GM12865 (cell line): ENCODE measurements around the gene VPS13D.
"Not testable (repeated sequence)": the region's sequence is repeated elsewhere in the genome, so short reads cannot be mapped to it uniquely, and the experiment has no call there.

Experiments
- DNase-seq: peaks from one replicate; pipeline ENCODE4 v3.0.0; 2010; ENCODE audit warnings: low read depth
- H3K4me3 ChIP-seq: 2 replicates; pipeline ENCODE4 v1.5.1; 2011; ENCODE audit warnings: mild to moderate bottlenecking, low read depth, low read length, control low read depth
- TF ChIP-seq, protein P1 (sequence below): IDR thresholded peaks from 2 replicates; pipeline ENCODE4 v1.5.1; 2011; ENCODE audit warnings: low read length, control low read depth, low read depth, inconsistent platforms; ENCODE audit not compliant: insufficient read depth; ENCODE audit errors: missing control alignments

Gene VPS13D

DNA sequence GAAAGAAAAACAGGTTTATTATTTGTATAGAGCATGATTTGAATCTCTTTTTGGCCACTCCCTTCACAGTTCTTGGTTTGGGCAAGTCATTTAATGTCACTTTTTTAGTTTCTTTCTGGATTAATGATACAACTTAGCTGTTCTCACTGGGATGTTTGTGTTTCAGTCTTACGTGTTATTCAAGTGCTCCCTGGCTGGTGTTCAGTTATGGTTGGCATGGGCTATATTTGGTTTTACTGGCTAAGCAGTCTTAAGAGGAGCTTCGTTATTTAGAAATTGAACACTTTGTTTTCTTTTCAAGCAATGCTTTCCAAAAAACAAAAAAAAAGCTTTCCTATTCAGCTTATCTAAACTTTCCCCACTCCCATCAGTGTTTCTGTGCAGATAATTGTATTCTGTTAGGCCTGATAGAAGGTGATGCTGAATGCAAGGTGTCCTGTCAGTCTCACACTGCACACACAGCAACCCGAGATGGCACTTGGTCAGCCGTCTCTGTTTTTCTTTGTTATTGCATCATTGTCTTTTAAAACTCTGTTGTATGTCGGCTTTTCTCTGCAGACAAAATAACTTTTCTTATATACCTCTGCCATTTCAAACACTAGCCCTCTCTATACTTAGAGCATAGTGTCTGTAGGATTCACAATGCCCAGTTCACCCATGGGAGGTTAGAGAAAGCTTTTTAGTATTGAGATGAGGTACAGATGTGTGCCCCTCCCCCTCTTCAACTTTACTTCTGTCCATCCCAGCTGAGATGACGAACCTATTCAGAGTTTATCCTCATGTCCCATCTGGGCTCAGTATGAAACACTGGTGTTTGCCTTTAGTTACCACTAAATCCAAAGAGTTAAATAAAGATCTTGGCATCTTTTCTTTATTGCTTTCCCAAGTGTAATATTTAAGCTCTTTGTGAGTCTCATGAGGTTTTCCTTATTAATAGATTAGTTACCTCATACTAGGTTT is 80.2 kb downstream of the VPS13D start:
- TF ChIP-seq, protein P1, sequence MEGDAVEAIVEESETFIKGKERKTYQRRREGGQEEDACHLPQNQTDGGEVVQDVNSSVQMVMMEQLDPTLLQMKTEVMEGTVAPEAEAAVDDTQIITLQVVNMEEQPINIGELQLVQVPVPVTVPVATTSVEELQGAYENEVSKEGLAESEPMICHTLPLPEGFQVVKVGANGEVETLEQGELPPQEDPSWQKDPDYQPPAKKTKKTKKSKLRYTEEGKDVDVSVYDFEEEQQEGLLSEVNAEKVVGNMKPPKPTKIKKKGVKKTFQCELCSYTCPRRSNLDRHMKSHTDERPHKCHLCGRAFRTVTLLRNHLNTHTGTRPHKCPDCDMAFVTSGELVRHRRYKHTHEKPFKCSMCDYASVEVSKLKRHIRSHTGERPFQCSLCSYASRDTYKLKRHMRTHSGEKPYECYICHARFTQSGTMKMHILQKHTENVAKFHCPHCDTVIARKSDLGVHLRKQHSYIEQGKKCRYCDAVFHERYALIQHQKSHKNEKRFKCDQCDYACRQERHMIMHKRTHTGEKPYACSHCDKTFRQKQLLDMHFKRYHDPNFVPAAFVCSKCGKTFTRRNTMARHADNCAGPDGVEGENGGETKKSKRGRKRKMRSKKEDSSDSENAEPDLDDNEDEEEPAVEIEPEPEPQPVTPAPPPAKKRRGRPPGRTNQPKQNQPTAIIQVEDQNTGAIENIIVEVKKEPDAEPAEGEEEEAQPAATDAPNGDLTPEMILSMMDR: no peak
- DNase-seq: no peak
- no peak overlapping the region for H3K4me3 ChIP-seq

DNA sequence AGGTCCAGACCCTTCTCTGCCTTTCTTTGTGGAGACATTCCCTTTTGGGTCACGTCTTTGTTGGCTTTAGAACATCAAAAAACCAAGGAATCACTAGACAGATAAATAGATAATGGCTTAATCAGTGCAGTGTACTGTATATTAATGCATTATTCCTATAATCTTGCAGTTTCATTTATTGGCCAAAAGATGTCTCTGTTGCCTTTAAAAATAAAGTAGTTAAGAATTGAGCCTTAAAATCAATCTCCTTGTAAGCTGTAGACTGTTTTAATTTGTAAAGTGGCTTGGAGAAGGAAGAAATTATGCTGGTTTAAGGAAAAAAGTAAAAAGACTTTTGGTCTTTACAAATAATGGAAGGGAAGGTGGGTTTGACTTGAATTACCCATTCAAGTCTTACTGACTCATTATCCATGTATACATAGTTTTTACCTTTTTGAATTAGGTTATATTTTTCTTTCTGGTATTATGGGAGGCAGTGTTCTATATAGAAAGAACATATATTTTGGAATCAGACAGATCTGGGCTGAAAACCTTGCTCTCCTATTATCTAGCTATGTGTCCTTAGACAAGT is 84.6 kb downstream of the VPS13D start:
- DNase-seq: no peak
- TF ChIP-seq, protein P1: peak; percentile 35
- no peak overlapping the region for H3K4me3 ChIP-seq

DNA sequence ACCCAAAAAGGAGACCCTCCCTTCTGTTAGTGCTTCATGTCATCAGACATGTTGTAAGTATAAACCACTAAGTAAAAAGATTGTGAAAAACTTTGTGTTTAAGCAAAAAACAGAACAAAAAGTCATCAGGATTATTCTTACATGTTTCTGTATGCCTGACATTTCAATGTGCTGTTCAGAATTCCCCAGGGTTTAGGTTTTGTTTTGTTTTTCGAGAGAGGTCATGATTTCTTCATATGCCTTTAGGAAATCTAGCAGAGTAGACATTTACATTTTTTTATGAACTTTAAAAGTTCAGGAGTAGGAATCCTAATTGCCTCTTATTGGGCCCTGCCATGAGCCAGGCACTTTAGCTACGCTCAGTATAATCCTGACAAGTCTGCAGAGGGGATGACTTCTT is 85.3 kb downstream of the VPS13D start:
- DNase-seq: no peak
- H3K4me3 ChIP-seq: no peak overlapping the region
- TF ChIP-seq, protein P1: no peak

DNA sequence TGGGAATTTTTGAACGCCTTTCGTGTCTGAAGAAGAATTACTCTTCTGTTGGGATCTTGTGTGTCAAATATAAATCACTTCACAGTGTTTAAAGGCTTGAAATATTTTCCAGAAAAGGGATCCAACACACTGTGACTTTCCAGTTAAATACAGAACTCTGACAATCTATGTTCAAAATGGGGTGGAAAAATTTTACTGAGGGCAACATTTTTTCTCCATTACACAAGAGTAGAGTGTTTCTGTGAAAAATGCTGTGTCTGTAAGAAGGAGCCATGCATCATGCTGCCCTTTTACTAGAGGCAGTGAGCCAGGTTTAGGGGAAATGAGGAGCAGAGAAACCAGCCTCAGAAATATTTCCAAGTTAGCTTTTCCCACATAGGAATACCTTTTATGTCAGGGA is 86.5 kb downstream of the VPS13D start:
- TF ChIP-seq, protein P1: no peak

DNA sequence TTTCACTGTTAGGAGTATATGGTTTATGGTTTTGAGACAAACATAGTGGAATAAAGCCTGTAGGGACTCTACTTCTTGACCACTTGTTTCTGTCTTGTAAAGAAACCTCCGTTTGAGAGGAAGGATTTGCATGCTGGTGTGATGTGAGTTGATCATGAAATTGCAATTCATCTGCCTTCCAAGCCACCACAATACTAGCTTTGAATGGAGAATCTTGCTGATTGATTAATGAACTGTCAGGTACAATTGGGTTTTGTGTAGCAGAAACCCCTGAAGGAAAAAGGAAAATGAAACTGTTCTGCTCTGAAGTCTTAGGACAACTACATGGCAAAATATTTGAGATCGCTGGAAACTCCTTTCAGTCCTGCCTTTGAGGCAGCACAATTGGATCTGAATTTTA is 90.7 kb downstream of the VPS13D start:
- no peak for DNase-seq
- TF ChIP-seq, protein P1: no peak
- H3K4me3 ChIP-seq: no peak overlapping the region

More for the DNA sequence above, 86.5 kb downstream of the VPS13D start:
- H3K4me3 ChIP-seq: no peak overlapping the region
- DNase-seq: no peak

DNA sequence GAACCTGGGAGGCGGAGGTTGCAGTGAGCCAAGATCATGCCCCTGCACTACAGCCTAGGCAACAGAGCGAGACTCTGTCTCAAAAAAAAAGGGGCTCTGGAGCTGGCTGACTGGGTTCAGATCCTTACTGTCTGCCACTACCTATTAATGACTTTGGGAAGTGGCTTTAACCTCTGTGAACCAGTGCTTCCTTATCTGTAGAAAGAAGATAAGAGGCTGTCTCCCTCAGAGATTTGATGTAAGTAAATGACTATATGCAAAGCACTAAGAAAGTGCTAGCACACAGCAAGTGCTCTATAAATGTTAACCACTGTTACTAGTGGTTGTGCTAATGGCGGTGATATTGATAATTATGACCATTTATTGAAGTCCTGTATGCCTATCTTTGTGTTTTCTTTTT is 94.6 kb downstream of the VPS13D start:
- no peak for DNase-seq
- H3K4me3 ChIP-seq: no peak overlapping the region
- TF ChIP-seq, protein P1: no peak

DNA sequence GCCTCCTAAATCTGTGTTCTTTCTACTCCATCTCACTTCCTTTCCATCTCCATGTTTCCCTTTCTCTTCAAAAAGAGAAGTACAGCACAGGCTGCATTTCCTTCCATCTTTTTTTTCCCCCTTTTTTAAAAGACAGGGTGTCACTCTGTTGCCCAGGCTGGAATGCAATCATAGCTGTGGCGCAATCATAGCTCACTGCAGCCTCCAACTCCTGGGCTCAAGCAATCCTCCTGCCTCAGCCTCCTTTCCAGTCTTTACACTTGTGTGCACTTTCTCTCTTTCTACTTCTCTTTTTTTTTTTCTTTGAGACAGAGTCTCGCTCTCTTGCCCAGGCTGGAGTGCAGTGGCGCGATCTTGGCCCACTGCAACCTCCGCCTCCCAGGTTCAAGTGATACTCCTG is 95.1 kb downstream of the VPS13D start:
- DNase-seq, H3K4me3 ChIP-seq: not testable (repeated sequence)
